Hair follicle dermal papilla cell (primary cell): ENCODE measurements around the gene EDEM1. TPM values are rescaled to one million over a fixed set of nuclear protein-coding genes. Genes with fewer than 3 reads are reported as not detected.

ENCODE experiments used
- small RNA-seq: library from RNA; depleted of rRNA; stranded (forward); fragments of <200 nt; gene quantifications from one replicate; pipeline ENCODE3, GENCODE V24; 2012
- total RNA-seq: library from RNA; depleted of rRNA; stranded (reverse); fragments of >200 nt; gene quantifications from 2 replicates; pipeline ENCODE4 v1.2.3, GENCODE V29; 2012

EDEM1 gene
- total RNA-seq, result 37.6 and 47.2 TPM in 2 replicates

GRCh38 chr3:5187156-5187919, at the start of gene EDEM1:
EDEM1 (plus strand) TSS chr3:5187707; CDS start chr3:5187806, 99 bp downstream.

Small RNAs within 50 kb of the gene (small RNA-seq; reads per million reads assigned to genes)
- not detected for gene MIR4790
- gene RN7SL553P, result not detected

Other genes starting within 250 kb of the EDEM1 start
- 65.8 and 71.2 TPM in 2 replicates for gene BHLHE40, start 208.3 kb upstream of the EDEM1 start, total RNA-seq
- 58.7 and 86.7 TPM in 2 replicates for gene ARL8B, start 65.4 kb upstream of the EDEM1 start, total RNA-seq